ENCODE measurements around the gene EGLN3. TPM values are rescaled to one million over a fixed set of nuclear protein-coding genes. Genes with fewer than 3 reads are reported as not detected.

The EGLN3 gene
- total and polyA plus RNA-seq, 4 donors = 1.3 to 2.3 (median 1.5) TPM

DNA sequence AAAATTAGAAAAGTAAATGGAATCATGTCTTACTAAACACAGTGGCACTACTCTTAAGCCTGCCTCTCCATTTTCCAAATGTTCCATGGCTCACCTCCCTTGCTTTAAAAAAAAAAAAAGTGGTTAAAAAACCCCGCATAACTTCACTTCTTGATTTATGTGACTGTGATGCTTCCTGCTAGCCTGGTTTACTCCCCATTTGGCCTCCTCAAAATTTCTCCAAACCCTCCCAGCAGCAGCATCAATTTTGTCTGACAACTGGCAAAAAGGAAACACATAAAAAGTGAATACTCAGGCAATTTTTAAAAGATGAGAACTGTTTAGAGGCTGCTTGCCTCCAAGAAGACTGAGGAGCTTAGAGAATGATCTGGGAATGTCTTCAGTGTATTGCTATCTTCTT lies 17.8 kb upstream of the EGLN3 start:
- Histone ChIP-seq H3K9me3 (ENCODE audit: control insufficient read depth in 4 of 4, low read length in 3 of 4) (peaks cover 0 to 7% (median 1%) of the 10 kb centered on the region in 4 donors), H3K4me1 (ENCODE audit: control insufficient read depth in 4 of 4, insufficient read depth in 4 of 4, low read length in 3 of 4) (no peaks in the 10 kb centered on the region), H3K9ac (ENCODE audit: low read depth in 1 of 2, low read length in 2 of 2) (no peak overlapping the region), H3K36me3 (ENCODE audit: control insufficient read depth in 4 of 4, insufficient read depth in 3 of 4, low read depth in 1 of 4, low read length in 3 of 4) (no peaks in the 10 kb centered on the region), H3K4me3 (ENCODE audit: low read depth in 1 of 3, low read length in 3 of 3) (no peak overlapping the region), H3K27me3 (ENCODE audit: control insufficient read depth in 4 of 4, insufficient read depth in 4 of 4, low read length in 3 of 4) (no peaks in the 10 kb centered on the region), H3K27ac (ENCODE audit: low read depth in 1 of 2, low read length in 2 of 2) (no peak overlapping the region)
- TF ChIP-seq, protein P1, sequence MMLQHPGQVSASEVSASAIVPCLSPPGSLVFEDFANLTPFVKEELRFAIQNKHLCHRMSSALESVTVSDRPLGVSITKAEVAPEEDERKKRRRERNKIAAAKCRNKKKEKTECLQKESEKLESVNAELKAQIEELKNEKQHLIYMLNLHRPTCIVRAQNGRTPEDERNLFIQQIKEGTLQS (IDR thresholded peaks at IDR 0.05) = no peak
- no peak for DNase-seq (ENCODE audit: low spot score)
- 54% methylated on average over 1 of the region's 1 CpG for WGBS

DNA sequence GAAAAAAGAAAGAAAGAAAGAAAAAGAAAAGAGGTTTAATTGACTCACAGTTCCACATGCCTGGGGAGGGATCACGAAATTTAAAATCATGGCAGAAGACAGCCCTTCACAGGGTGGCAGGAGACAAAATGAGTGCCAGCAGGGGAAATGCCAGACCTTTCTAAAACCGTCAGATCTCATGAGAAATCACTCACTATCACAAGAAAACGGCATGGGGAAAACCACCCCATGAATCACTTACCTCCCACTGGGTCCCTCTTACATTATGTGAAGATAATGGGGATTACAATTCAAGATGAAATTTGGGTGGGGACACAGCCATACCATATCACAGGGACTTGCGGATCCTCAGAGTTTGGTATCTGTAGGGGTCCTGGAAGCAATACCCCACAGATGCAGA lies 16.3 kb upstream of the EGLN3 start:
- no peak for TF ChIP-seq NR2F2 (IDR thresholded peaks at IDR 0.05)
- no peak for TF ChIP-seq GABPA (IDR thresholded peaks at IDR 0.05 in 1 of 2, conservative IDR thresholded peaks at IDR 0.05 in 1 of 2)
- no peak for TF ChIP-seq FOXA2 (IDR thresholded peaks at IDR 0.05)
- TF ChIP-seq, protein P1 (IDR thresholded peaks at IDR 0.05) = no peak
- TF ChIP-seq RAD21 (IDR thresholded peaks at IDR 0.05) = no peak
- no peak for TF ChIP-seq HNF4A (conservative IDR thresholded peaks at IDR 0.05)
- Histone ChIP-seq H3K9ac (ENCODE audit: low read depth in 1 of 2, low read length in 2 of 2) (no peak overlapping the region), H3K27ac (ENCODE audit: low read depth in 1 of 2, low read length in 2 of 2) (no peak overlapping the region), H3K36me3 (ENCODE audit: control insufficient read depth in 4 of 4, insufficient read depth in 3 of 4, low read depth in 1 of 4, low read length in 3 of 4) (no peaks in the 10 kb centered on the region), H3K4me1 (ENCODE audit: control insufficient read depth in 4 of 4, insufficient read depth in 4 of 4, low read length in 3 of 4) (no peaks in the 10 kb centered on the region), H3K27me3 (ENCODE audit: control insufficient read depth in 4 of 4, insufficient read depth in 4 of 4, low read length in 3 of 4) (no peaks in the 10 kb centered on the region), H3K4me3 (ENCODE audit: low read depth in 1 of 3, low read length in 3 of 3) (no peak overlapping the region), H3K9me3 (ENCODE audit: control insufficient read depth in 4 of 4, low read length in 3 of 4) (peaks cover 0 to 7% (median 1%) of the 10 kb centered on the region in 4 donors)
- DNase-seq (ENCODE audit: low spot score) = no peak
- 53% methylated on average over 4 of the region's 4 CpGs for WGBS

DNA sequence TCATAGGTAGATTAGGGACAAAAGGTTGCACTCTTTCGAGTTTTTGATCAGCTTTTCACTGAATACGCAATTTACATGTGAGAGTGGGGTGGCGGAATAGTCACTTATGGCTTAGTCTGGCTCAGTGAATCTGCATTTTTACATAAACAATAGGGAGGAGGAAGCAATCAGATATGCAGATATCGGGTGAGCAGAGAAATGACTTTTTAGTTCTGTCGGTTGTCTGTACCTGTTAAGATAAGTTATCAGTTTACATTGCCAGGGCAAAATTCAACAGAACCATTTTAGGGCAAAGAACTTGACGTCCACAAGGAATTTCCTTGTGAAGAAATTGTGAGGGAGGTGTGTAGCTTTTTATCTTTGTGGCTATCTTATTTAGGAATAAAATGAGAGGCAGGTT lies 15.4 kb upstream of the EGLN3 start:
- no peaks in the 10 kb centered on the region for H3K36me3 ChIP-seq (ENCODE audit: control insufficient read depth in 4 of 4, insufficient read depth in 3 of 4, low read depth in 1 of 4, low read length in 3 of 4)
- peaks cover 0 to 7% (median 1%) of the 10 kb centered on the region in 4 donors for H3K9me3 ChIP-seq (ENCODE audit: control insufficient read depth in 4 of 4, low read length in 3 of 4)
- no peak for DNase-seq (ENCODE audit: low spot score)
- TF ChIP-seq RAD21 (IDR thresholded peaks at IDR 0.05) (no peak), HNF4A (conservative IDR thresholded peaks at IDR 0.05) (no peak), NR2F2 (IDR thresholded peaks at IDR 0.05) (no peak), FOXA1 (IDR thresholded peaks at IDR 0.05) (no peak), YY1 (IDR thresholded peaks at IDR 0.05) (no peak), TAF1 (conservative IDR thresholded peaks at IDR 0.05) (no peak), SP1 (IDR thresholded peaks at IDR 0.05) (no peak), HNF4G (IDR thresholded peaks at IDR 0.05) (no peak), GABPA (IDR thresholded peaks at IDR 0.05 in 1 of 2, conservative IDR thresholded peaks at IDR 0.05 in 1 of 2) (no peak), RXRA (IDR thresholded peaks at IDR 0.05) (no peak), FOXA2 (IDR thresholded peaks at IDR 0.05) (no peak), JUND (IDR thresholded peaks at IDR 0.05) (no peak), EGR1 (IDR thresholded peaks at IDR 0.05; ENCODE audit: low read depth in 2 of 2) (no peak)
- TF ChIP-seq, protein P2, sequence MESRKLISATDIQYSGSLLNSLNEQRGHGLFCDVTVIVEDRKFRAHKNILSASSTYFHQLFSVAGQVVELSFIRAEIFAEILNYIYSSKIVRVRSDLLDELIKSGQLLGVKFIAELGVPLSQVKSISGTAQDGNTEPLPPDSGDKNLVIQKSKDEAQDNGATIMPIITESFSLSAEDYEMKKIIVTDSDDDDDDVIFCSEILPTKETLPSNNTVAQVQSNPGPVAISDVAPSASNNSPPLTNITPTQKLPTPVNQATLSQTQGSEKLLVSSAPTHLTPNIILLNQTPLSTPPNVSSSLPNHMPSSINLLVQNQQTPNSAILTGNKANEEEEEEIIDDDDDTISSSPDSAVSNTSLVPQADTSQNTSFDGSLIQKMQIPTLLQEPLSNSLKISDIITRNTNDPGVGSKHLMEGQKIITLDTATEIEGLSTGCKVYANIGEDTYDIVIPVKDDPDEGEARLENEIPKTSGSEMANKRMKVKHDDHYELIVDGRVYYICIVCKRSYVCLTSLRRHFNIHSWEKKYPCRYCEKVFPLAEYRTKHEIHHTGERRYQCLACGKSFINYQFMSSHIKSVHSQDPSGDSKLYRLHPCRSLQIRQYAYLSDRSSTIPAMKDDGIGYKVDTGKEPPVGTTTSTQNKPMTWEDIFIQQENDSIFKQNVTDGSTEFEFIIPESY (IDR thresholded peaks at IDR 0.05) = no peak
- TF ChIP-seq, protein P1 (IDR thresholded peaks at IDR 0.05) = no peak
- TF ChIP-seq, protein P3, sequence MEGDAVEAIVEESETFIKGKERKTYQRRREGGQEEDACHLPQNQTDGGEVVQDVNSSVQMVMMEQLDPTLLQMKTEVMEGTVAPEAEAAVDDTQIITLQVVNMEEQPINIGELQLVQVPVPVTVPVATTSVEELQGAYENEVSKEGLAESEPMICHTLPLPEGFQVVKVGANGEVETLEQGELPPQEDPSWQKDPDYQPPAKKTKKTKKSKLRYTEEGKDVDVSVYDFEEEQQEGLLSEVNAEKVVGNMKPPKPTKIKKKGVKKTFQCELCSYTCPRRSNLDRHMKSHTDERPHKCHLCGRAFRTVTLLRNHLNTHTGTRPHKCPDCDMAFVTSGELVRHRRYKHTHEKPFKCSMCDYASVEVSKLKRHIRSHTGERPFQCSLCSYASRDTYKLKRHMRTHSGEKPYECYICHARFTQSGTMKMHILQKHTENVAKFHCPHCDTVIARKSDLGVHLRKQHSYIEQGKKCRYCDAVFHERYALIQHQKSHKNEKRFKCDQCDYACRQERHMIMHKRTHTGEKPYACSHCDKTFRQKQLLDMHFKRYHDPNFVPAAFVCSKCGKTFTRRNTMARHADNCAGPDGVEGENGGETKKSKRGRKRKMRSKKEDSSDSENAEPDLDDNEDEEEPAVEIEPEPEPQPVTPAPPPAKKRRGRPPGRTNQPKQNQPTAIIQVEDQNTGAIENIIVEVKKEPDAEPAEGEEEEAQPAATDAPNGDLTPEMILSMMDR (IDR thresholded peaks at IDR 0.05; ENCODE audit: low read depth, low read length, missing input control) = no peak
- TF ChIP-seq, protein P4, sequence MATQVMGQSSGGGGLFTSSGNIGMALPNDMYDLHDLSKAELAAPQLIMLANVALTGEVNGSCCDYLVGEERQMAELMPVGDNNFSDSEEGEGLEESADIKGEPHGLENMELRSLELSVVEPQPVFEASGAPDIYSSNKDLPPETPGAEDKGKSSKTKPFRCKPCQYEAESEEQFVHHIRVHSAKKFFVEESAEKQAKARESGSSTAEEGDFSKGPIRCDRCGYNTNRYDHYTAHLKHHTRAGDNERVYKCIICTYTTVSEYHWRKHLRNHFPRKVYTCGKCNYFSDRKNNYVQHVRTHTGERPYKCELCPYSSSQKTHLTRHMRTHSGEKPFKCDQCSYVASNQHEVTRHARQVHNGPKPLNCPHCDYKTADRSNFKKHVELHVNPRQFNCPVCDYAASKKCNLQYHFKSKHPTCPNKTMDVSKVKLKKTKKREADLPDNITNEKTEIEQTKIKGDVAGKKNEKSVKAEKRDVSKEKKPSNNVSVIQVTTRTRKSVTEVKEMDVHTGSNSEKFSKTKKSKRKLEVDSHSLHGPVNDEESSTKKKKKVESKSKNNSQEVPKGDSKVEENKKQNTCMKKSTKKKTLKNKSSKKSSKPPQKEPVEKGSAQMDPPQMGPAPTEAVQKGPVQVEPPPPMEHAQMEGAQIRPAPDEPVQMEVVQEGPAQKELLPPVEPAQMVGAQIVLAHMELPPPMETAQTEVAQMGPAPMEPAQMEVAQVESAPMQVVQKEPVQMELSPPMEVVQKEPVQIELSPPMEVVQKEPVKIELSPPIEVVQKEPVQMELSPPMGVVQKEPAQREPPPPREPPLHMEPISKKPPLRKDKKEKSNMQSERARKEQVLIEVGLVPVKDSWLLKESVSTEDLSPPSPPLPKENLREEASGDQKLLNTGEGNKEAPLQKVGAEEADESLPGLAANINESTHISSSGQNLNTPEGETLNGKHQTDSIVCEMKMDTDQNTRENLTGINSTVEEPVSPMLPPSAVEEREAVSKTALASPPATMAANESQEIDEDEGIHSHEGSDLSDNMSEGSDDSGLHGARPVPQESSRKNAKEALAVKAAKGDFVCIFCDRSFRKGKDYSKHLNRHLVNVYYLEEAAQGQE (IDR thresholded peaks at IDR 0.05) = no peak
- TF ChIP-seq, protein P5, sequence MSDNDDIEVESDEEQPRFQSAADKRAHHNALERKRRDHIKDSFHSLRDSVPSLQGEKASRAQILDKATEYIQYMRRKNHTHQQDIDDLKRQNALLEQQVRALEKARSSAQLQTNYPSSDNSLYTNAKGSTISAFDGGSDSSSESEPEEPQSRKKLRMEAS (IDR thresholded peaks at IDR 0.05) = no peak
- H3K27ac ChIP-seq (ENCODE audit: low read depth in 1 of 2, low read length in 2 of 2) = no peak overlapping the region
- no peak overlapping the region for H3K9ac ChIP-seq (ENCODE audit: low read depth in 1 of 2, low read length in 2 of 2)
- no peak overlapping the region for H3K4me3 ChIP-seq (ENCODE audit: low read depth in 1 of 3, low read length in 3 of 3)
- no peaks in the 10 kb centered on the region for H3K27me3 ChIP-seq (ENCODE audit: control insufficient read depth in 4 of 4, insufficient read depth in 4 of 4, low read length in 3 of 4)
- 57% methylated on average over 6 of the region's 6 CpGs for WGBS
- H3K4me1 ChIP-seq (ENCODE audit: control insufficient read depth in 4 of 4, insufficient read depth in 4 of 4, low read length in 3 of 4) = no peaks in the 10 kb centered on the region

Measured in liver (tissue), 9 donors.